Stimulated activated CD8-positive, alpha-beta memory T cell treated with anti-CD3 and anti-CD28 coated beads, Interleukin-4, amount 100 ng/mL, for 24 hours (primary cell): ENCODE data around the gene LEMD2.
A peak's percentile ranks its signal among the peaks of the same experiment; 100 is the strongest.
"Not testable (repeated sequence)": the region's sequence is repeated elsewhere in the genome, so short reads cannot be mapped to it uniquely, and the experiment has no call there.

Source experiments
- DNase-seq: peaks from one replicate; pipeline ENCODE4 v3.0.0-alpha.2; 2020; ENCODE audit warnings: low read depth

LEMD2 gene

DNA sequence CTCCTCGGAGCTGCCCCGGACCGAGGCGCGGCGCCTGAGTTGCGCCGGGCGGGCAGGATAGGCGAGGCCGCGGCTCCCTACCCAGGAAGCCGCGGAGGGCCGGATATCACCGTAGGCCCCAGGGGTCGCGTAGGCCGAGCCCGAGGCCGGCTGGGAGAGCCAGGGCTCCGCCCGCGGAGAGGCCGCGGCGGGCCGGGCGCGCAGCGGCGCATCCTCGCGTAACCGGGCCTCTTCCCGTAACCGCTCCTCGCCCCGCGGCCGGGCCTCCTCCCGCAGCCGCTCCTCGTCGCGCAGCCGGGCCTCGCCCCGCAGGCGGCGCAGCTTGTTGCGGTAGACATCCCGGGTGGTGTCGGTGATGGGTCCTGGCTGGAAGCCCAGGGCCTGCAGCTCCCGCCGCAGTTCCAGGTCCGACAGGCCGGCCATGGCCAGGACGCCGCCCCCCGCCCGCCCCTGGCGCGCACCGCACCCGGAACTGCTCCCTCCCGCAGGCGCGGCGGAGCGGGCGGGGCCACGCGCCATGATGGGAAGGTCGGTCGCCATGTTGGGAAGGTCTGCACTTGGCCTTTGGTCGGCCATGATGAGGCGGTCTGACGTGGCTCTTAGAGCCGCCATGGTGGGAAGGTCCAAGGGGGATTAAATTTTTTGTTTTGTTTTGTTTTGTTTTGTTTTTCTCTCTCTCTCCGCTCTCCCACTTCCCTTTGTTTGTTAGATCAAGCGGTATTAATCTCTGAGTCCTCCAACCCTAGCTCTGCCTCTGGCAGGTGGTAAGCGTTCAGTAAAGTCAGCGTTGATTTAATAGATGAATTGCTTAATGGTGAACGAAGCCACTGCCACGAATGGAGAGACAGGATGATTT, at the start of gene LEMD2:
Gene LEMD2 (minus strand): TSS at position 437 of the 856 bp plus-strand sequence. CDS start 14 bp downstream, at position 423.
- DNase-seq = peak; percentile 88

- DNase-seq = no peak
These were observed 49.2 kb upstream of the LEMD2 start for GRCh38 chr6:33837971-33838665.

- DNase-seq = no peak
These were observed 48.0 kb upstream of the LEMD2 start for GRCh38 chr6:33836806-33837469.

DNA sequence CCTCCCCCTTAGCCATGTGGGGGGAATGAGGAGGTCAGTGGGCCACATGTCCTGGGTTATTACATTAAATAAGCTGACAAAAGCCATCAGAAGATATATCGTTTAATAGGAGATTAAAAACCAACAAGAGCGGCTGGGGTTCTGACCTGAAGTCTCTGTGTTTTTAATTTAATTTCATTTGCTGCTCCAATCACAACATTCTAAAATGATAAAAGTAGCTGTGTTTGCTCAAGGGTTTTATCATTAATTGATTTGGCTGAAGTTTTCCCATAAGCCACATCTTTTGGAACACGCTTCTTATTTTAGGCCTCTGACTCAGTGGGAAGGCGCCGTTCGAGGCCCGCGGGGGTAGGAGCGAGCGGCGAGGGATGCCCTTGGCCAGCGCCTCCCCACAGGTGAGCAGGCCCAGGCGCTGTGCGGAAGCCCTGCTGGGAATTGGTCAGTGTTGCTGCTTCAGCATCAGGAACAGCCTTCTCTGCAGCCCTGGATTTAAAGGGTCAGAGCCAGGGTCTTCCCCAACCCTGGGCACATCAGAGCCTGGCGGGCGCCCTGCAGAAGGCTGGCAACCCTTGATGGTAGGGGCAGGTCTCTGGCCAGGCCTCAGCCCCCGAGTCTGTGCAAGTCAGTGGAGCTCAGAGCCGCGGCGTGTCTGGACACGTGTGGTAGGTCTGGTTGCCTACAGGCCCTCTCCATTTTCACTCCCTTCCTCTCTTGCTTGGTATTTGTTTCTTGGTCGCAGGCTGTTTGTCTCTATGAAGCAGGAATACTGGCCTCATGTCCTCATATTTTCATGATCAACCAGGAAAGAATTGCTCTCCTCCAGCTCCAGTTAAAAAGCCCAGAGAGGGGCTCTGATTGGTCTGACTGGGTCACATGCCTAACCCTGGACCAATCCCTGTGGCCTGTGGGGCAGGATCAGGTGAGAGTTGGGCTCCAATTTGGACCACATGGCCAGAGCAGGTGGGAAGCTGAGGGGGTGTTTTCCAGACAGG, 45.8 kb upstream of the LEMD2 start:
- no peak for DNase-seq

- DNase-seq = no peak
These were observed 44.7 kb upstream of the LEMD2 start for GRCh38 chr6:33833599-33833998.

DNA sequence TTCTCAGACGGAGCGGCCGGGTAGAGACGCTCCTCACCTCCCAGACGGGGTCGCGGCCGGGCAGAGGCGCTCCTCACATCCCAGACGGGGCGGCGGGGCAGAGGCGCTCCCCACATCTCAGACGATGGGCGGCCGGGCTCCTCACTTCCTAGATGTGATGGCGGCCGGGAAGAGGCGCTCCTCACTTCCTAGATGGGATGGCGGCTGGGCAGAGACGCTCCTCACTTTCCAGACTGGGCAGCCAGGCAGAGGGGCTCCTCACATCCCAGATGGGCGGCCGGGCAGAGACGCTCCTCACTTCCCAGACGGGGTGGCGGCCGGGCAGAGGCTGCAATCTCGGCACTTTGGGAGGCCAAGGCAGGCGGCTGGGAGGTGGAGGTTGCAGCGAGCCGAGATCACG, 43.9 kb upstream of the LEMD2 start:
- DNase-seq = not testable (repeated sequence)

GRCh38 chr6:33831725-33832124, 42.8 kb upstream of the LEMD2 start:
- not testable (repeated sequence) for DNase-seq

GRCh38 chr6:33830635-33831240, 41.8 kb upstream of the LEMD2 start:
- DNase-seq = no peak

- no peak for DNase-seq
These were observed 40.1 kb upstream of the LEMD2 start for GRCh38 chr6:33828764-33829731.

DNA sequence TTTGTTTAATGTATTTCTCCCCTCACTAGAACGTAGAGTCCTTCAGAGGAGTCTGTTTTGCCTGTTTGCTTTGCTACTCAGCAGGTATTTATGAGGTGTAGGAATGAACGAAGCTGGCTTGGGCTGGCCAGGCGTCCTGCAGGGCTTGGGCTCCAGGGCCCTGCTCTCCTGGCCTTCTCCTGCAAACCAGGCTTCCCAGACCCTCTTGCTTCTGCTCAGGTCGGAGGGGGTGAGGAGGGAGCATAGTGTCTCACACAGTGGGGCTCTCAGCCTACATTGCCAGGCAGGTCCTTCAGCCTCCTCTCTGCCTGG, 39.5 kb upstream of the LEMD2 start:
- DNase-seq = no peak

- no peak for DNase-seq
These were observed 38.9 kb upstream of the LEMD2 start for GRCh38 chr6:33827546-33828451.

GRCh38 chr6:33826537-33826936, 37.6 kb upstream of the LEMD2 start:
- DNase-seq = no peak

DNA sequence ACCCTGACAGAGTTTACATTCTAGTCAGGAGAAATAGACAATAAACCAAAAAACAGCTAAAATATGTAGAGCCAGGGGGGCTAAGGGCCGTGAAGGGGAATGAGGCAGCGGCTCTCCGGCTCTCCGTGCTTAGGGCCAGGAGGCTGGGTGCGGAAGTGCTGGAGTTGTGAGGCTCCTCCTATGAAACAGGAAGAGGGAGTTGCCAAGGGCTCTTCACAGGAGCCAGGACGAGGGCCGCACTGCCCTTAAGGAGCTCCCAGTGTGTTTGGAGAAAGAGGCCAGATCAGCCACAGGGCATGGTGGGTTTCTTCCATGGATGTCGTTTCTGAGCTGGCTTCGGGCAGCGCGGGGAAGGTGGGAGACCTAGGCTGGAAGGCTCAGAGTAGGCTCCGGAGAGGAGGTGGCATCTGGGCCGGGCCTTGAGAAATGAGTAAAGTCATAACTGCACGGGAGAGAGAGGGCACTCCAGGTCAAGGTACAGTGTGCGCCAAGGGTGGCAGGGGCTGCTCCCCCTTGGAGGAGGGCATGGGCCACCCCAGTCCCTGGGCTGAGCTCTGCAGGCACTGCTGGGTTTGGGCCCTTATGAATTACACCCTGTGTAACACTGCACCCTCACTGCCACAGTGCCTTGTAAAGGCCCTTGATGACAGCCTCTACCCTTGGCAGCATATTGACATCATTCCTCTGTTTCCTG, 35.7 kb upstream of the LEMD2 start:
- DNase-seq = no peak

DNA sequence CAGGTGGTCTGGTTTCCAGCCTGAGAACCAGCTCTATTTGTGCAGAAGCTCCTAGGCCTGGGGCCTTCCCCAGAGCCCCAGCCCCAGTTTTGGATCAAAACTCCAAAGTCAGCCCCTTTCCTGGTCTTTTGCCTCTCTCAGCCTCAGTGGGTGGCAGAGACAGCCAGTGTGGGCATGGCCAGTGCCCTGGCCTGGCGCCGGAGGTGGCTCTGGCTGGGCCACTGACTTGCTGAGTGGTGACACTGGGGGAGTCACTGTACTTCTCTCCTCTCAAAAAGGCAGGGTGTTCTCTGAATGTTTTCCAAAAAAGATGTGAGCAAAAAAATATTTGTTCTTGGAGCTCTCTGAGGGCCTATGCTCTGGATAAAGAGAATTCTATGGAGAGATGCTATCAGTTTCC, 34.9 kb upstream of the LEMD2 start:
- no peak for DNase-seq

GRCh38 chr6:33822575-33823395, 33.9 kb upstream of the LEMD2 start:
- no peak for DNase-seq

DNA sequence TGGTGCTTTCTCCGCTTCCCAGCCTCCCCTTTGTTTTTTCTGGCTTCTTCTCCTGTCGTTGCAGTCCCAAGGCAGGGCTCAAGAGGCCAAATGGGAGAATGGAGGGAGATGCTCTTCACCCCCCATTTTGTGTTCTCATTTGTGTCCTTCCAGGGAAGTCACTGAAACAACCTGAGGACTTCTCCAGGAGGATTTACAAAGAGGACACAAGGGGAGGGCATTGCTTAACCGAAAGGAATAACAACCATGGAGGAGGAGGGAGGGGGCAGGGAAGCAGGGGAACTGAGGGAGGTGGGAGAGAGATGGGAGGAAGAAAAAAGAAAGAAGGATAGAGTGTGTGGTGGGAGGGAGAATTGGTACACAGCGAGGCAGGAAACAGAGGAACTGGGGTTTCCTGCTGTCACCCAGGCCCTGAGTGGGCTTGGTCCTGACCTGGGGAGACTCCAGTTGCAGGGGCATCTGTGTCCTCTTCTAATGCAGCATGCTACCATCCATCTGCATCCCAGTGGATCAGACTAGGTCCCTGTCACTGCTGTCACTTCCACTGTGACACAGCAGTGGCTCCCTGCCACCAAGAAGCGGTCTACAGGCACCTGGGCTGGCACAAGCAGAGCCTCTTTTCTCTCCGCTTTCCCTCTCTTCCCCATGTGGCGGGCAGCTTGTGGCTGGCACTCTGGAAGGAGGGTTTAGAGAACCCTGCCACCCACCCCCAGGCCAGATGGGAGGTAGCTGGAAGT, 32.0 kb upstream of the LEMD2 start:
- no peak for DNase-seq

- no peak for DNase-seq
These were observed 31.3 kb upstream of the LEMD2 start for GRCh38 chr6:33820243-33820642.
